Liver (tissue), 2 donors: ENCODE results near the gene PCSK4.

Experiments used
- FOXA1 ChIP-seq: IDR thresholded peaks from 2 replicates; pipeline ENCODE4 v1.6.1; 2016; ENCODE audit warnings: antibody characterized with exemption
- YY1 ChIP-seq: IDR thresholded peaks from 2 replicates; pipeline ENCODE4 v1.6.1; 2016; ENCODE audit warnings: antibody characterized with exemption, mild to moderate bottlenecking
- TF ChIP-seq, protein P1 (sequence below): fragments of 150-350 bp; IDR thresholded peaks from 2 replicates; pipeline ENCODE4 v1.5.1; 2017; ENCODE audit warnings: improper control_type of control experiment, low read depth, low read length; ENCODE audit not compliant: missing input control
- TF ChIP-seq, protein P2 (sequence below): IDR thresholded peaks from 2 replicates; pipeline ENCODE4 v1.6.1; 2016; ENCODE audit warnings: antibody characterized with exemption
- donor health status: healthy.

GRCh38 chr19:1495051-1495798 is 5.1 kb upstream of the PCSK4 start:
- TF ChIP-seq, protein P1, sequence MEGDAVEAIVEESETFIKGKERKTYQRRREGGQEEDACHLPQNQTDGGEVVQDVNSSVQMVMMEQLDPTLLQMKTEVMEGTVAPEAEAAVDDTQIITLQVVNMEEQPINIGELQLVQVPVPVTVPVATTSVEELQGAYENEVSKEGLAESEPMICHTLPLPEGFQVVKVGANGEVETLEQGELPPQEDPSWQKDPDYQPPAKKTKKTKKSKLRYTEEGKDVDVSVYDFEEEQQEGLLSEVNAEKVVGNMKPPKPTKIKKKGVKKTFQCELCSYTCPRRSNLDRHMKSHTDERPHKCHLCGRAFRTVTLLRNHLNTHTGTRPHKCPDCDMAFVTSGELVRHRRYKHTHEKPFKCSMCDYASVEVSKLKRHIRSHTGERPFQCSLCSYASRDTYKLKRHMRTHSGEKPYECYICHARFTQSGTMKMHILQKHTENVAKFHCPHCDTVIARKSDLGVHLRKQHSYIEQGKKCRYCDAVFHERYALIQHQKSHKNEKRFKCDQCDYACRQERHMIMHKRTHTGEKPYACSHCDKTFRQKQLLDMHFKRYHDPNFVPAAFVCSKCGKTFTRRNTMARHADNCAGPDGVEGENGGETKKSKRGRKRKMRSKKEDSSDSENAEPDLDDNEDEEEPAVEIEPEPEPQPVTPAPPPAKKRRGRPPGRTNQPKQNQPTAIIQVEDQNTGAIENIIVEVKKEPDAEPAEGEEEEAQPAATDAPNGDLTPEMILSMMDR, result no peak
- TF ChIP-seq, protein P2, sequence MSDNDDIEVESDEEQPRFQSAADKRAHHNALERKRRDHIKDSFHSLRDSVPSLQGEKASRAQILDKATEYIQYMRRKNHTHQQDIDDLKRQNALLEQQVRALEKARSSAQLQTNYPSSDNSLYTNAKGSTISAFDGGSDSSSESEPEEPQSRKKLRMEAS, result no peak
- TF ChIP-seq FOXA1, result no peak
- no peak for TF ChIP-seq YY1
